ENCODE measurements around the gene IL22RA2. TPM values are rescaled to one million over a fixed set of nuclear protein-coding genes. Genes with fewer than 3 reads are reported as not detected.

Gene IL22RA2
- total and polyA plus RNA-seq, 2 of the 13 experiments (the other 11 are each of a cell fraction or from before 2014, with no cell fraction given) = not detected

- ATAC-seq (no peak), FAIRE-seq (no peak), DNase-seq (ENCODE audit: low spot score) (no peak)
- intact Hi-C loops (cut with micrococcal nuclease; ENCODE audit: unreplicated experiment) (no loop called here), in situ Hi-C loops (cut with HindIII; ENCODE audit: extremely low pct_ligation_motif_present, low pct_unique_long_range_greater_than_20kb) (no loop called here)
- peaks cover 8% of the 10 kb centered on the region; the same call in 1 of the 2 replicates for H3K9me3 ChIP-seq (ENCODE audit: low read length)
- no peak overlapping the region for H3K9ac ChIP-seq (ENCODE audit: insufficient read depth, low read depth, low read length)
- POLR2A ChIA-PET = no interaction called here
- no peak overlapping the region for H2AFZ ChIP-seq (ENCODE audit: low read length)
- no peak overlapping the region for H3K4me2 ChIP-seq (ENCODE audit: low read depth, low read length)
- BruUV-seq (replicated peaks) = no TSS peak
- H3K36me3 ChIP-seq (replicated peaks in 1 of 2; ENCODE audit: control insufficient read depth in 1 of 2, insufficient read depth in 2 of 2, low read length in 2 of 2) = no peaks in the 10 kb centered on the region
- H4K20me1 ChIP-seq (ENCODE audit: insufficient read depth, low read length) = no peaks in the 10 kb centered on the region
- H3K27me3 ChIP-seq (ENCODE audit: control insufficient read depth in 1 of 2, insufficient read depth in 2 of 2, low read length in 2 of 2) = peaks cover 0 to 5% of the 10 kb centered on the region in 2 experiments; a peak in 3 of 5 replicates
- H3K4me3 ChIP-seq (replicated peaks in 1 of 3; ENCODE audit: insufficient read depth in 1 of 3, low read depth in 2 of 3, low read length in 3 of 3) = no peak overlapping the region
- no peak overlapping the region for H3K27ac ChIP-seq (ENCODE audit: extremely low read length, insufficient read depth, low read length)
- no peaks in the 10 kb centered on the region for H3K79me2 ChIP-seq (ENCODE audit: insufficient read depth, low read length)
- CTCF ChIA-PET (ENCODE audit: low intra/inter-chr PET ratio, low total read pairs) = no interaction called here
- 63% methylated on average over 5 of the region's 5 CpGs for WGBS (ENCODE audit: low lambda C conversion rate)
- H3K4me1 ChIP-seq (ENCODE audit: insufficient read depth, low read length) = no peaks in the 10 kb centered on the region
- TF ChIP-seq ZHX2 (IDR thresholded peaks at IDR 0.05; ENCODE audit: low read depth) (no peak), ZHX2 (CRISPR knock-in tag; IDR thresholded peaks at IDR 0.05; ENCODE audit: borderline replicate concordance) (no peak), ZNF569 (CRISPR knock-in tag; IDR thresholded peaks at IDR 0.05; ENCODE audit: borderline replicate concordance) (no peak), ZBTB46 (CRISPR knock-in tag; IDR thresholded peaks at IDR 0.05; ENCODE audit: borderline replicate concordance) (no peak), PLSCR1 (CRISPR knock-in tag; IDR thresholded peaks at IDR 0.05; ENCODE audit: borderline replicate concordance) (no peak), ZNF256 (CRISPR knock-in tag; conservative IDR thresholded peaks at IDR 0.05) (no peak), ZNF232 (CRISPR knock-in tag; IDR thresholded peaks at IDR 0.05; ENCODE audit: borderline replicate concordance) (no peak), BCL3 (CRISPR knock-in tag; IDR thresholded peaks at IDR 0.05) (no peak), NAIF1 (CRISPR knock-in tag; IDR thresholded peaks at IDR 0.05; ENCODE audit: borderline replicate concordance) (no peak), REST (IDR thresholded peaks at IDR 0.05; ENCODE audit: borderline replicate concordance in 1 of 2, low read depth in 1 of 2, low read length in 2 of 2) (no peak)
Observed at GRCh38 chr6:137176729-137177128, 3.3 kb upstream of the IL22RA2 start.

All from HepG2 (cell line).